GM19351 (cell line): ENCODE measurements around the gene ABCA4.
"Not testable (repeated sequence)": the region's sequence is repeated elsewhere in the genome, so short reads cannot be mapped to it uniquely, and the experiment has no call there.

Experiments
- ATAC-seq: cut with Tn5 transposase; IDR thresholded peaks from one replicate; pipeline ENCODE4 v1.9.1; 2021; ENCODE audit warnings: mild to moderate bottlenecking, moderate library complexity; ENCODE audit not compliant: unreplicated experiment

Gene ABCA4

GRCh38 chr1:93960641-93961147, 160.3 kb downstream of the ABCA4 start:
- no peak for ATAC-seq

GRCh38 chr1:93959413-93959812, 161.5 kb downstream of the ABCA4 start:
- ATAC-seq, result no peak

- ATAC-seq, result no peak
Measured at GRCh38 chr1:93958726-93959100, 162.2 kb downstream of the ABCA4 start.

- no peak for ATAC-seq
Measured at GRCh38 chr1:93958032-93958725, 162.8 kb downstream of the ABCA4 start.

GRCh38 chr1:93955765-93956164, 165.2 kb downstream of the ABCA4 start:
- no peak for ATAC-seq

GRCh38 chr1:93947002-93947686, 173.8 kb downstream of the ABCA4 start:
- not testable (repeated sequence) for ATAC-seq
